Ovary (tissue), 3 donors: ENCODE results near the gene EIF3F.

Experiments used
- CTCF ChIP-seq, 3 donors: fragments of 450-650 bp in 2 of 3; fragments of 200-600 bp in 1 of 3; IDR thresholded peaks; one replicate each; pipeline versions ENCODE4 v1.5.1 to v1.8.0; 2016 to 2022; ENCODE audit warnings: antibody characterized with exemption in 3 of 3, mild to moderate bottlenecking in 1 of 3
- EP300 ChIP-seq: sonication (generic); formaldehyde crosslinking; IDR thresholded peaks from one replicate; pipeline ENCODE4 v1.6.1; 2017; ENCODE audit warnings: antibody characterized with exemption
- POLR2A ChIP-seq: fragments of 450-650 bp; IDR thresholded peaks from one replicate; pipeline ENCODE4 v1.6.1; 2017; ENCODE audit warnings: antibody characterized with exemption, mild to moderate bottlenecking, moderate library complexity
- donor health status: DM: no; HTN: no; CAD: no.

- no peak for TF ChIP-seq CTCF (IDR thresholded peaks at IDR 0.05)
- TF ChIP-seq POLR2A: no peak
- TF ChIP-seq EP300: peak; percentile 45
Observed at GRCh38 chr11:8035200-8035855, 48.2 kb downstream of the EIF3F start.
